ENCODE measurements around the gene DYNC1H1. TPM values are rescaled to one million over a fixed set of nuclear protein-coding genes. Genes with fewer than 3 reads are reported as not detected.

Gene DYNC1H1
- total RNA-seq, 1 donor from 2014 or later: 303 TPM

- no peak for DNase-seq
Measured at GRCh38 chr14:102089621-102090343, 125.4 kb downstream of the DYNC1H1 start.

DNA sequence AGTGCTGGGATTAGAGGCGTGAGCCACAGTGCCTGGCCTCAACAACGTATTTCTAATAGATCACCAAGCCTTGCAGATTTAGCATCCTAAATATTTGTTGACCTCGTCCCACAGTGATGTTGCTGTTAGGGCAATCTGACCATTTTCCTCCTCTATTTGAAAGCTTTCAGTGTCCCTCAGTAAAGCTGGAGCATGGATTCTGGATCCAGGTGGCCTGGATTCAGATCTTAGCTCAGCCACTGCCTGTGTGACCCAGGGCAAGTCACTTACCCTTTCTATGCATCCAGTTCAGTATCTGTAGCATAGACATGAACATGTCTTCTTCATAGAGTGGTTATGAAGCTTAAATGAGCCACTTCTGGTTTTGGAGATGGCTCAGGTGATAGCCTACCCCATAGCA, 126.3 kb downstream of the DYNC1H1 start:
- DNase-seq: no peak

GRCh38 chr14:102092806-102093205, 128.4 kb downstream of the DYNC1H1 start:
- DNase-seq: no peak

GRCh38 chr14:102094101-102094500, 129.7 kb downstream of the DYNC1H1 start:
- DNase-seq: no peak

GRCh38 chr14:102095231-102095870, 131.0 kb downstream of the DYNC1H1 start:
- no peak for DNase-seq

- no peak for DNase-seq
Measured at GRCh38 chr14:102095871-102096568, 131.6 kb downstream of the DYNC1H1 start.

GRCh38 chr14:102096569-102097188, 132.3 kb downstream of the DYNC1H1 start:
- peak; percentile 76 for DNase-seq

GRCh38 chr14:102097441-102098135, 133.2 kb downstream of the DYNC1H1 start:
- DNase-seq: no peak

GRCh38 chr14:102103062-102103695, 138.8 kb downstream of the DYNC1H1 start:
- DNase-seq: no peak

- DNase-seq: no peak
Measured at GRCh38 chr14:102105369-102105768, 141.0 kb downstream of the DYNC1H1 start.

Small RNA genes lying within 50 kb of the gene (small RNA-seq; reads per million reads assigned to genes)
- gene AL118558.2 (ENCODE audit: low replicate concordance) (not detected), gene RN7SL472P (ENCODE audit: low replicate concordance) (not detected)

Other genes starting within 250 kb of the DYNC1H1 start
- 87.2 TPM for gene PPP2R5C, start 202.9 kb upstream of the DYNC1H1 start, total RNA-seq
- gene HSP90AA1, start 122.5 kb downstream of the DYNC1H1 start, total RNA-seq: 339 TPM
- gene WDR20, start 175.3 kb downstream of the DYNC1H1 start, total RNA-seq: 22.3 TPM